ENCODE measurements around the gene COQ9. TPM values are rescaled to one million over a fixed set of nuclear protein-coding genes. Genes with fewer than 3 reads are reported as not detected.

COQ9 gene
- total and polyA plus RNA-seq, 2 experiments from 2014 or later = 26.6 to 36.3 TPM

DNA sequence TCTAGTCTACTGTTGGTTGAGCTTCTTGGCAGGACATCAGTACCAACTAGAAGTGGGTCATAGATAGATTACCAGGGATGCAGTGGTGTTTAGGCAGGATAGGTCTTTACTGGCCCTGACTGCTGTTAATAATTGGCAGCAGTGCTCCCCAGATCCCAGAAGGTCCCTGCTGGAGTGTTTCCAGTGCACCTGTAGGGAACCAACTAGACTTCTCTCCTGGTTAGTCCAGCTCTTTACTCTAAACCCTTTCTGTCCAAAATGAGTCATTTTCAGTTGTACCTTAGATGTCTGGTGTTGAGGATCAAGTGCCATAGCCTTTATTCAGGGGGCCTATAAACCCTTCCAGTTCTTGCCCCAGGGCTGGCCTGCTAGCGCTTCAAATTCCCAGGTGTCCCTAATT is 23.9 kb downstream of the COQ9 start:
- Mint-ChIP-seq H3K9me3 (no peaks in the 10 kb centered on the region), H3K27me3 (ENCODE audit: insufficient read depth, low read depth, poor library complexity) (peaks cover 7% of the 10 kb centered on the region), H3K4me1 (peaks cover 43% of the 10 kb centered on the region), H3K4me3 (peak overlapping the region; percentile 19; the same call in 1 of the 3 replicates), H3K27ac (no peak overlapping the region; the same call in 1 of the 2 replicates), H3K36me3 (ENCODE audit: low read depth) (peaks cover 55% of the 10 kb centered on the region)
- no peaks in the 10 kb centered on the region for H3K27me3 ChIP-seq (ENCODE audit: insufficient read depth)
- peak overlapping the region; percentile 32; the same call in 1 of the 2 replicates for H3K27ac ChIP-seq (ENCODE audit: low read depth)
- H3K4me3 ChIP-seq = no peak overlapping the region
- DNase-seq (ENCODE audit: low spot score) (no peak), ATAC-seq (no peak)
- no peak overlapping the region for H3K4me2 ChIP-seq
- no peaks in the 10 kb centered on the region for H3K9me2 ChIP-seq (ENCODE audit: insufficient read depth)
- H3K79me2 ChIP-seq (replicated peaks; ENCODE audit: insufficient read depth) = peaks cover 7% of the 10 kb centered on the region; the same call in 1 of the 2 replicates
- peaks cover 11% of the 10 kb centered on the region; the same call in 1 of the 2 replicates for H3F3A ChIP-seq (replicated peaks; ENCODE audit: low read depth)
- no peak for TF ChIP-seq CTCF (conservative IDR thresholded peaks at IDR 0.05; ENCODE audit: low read depth in 2 of 2)
- TF ChIP-seq, protein P1, sequence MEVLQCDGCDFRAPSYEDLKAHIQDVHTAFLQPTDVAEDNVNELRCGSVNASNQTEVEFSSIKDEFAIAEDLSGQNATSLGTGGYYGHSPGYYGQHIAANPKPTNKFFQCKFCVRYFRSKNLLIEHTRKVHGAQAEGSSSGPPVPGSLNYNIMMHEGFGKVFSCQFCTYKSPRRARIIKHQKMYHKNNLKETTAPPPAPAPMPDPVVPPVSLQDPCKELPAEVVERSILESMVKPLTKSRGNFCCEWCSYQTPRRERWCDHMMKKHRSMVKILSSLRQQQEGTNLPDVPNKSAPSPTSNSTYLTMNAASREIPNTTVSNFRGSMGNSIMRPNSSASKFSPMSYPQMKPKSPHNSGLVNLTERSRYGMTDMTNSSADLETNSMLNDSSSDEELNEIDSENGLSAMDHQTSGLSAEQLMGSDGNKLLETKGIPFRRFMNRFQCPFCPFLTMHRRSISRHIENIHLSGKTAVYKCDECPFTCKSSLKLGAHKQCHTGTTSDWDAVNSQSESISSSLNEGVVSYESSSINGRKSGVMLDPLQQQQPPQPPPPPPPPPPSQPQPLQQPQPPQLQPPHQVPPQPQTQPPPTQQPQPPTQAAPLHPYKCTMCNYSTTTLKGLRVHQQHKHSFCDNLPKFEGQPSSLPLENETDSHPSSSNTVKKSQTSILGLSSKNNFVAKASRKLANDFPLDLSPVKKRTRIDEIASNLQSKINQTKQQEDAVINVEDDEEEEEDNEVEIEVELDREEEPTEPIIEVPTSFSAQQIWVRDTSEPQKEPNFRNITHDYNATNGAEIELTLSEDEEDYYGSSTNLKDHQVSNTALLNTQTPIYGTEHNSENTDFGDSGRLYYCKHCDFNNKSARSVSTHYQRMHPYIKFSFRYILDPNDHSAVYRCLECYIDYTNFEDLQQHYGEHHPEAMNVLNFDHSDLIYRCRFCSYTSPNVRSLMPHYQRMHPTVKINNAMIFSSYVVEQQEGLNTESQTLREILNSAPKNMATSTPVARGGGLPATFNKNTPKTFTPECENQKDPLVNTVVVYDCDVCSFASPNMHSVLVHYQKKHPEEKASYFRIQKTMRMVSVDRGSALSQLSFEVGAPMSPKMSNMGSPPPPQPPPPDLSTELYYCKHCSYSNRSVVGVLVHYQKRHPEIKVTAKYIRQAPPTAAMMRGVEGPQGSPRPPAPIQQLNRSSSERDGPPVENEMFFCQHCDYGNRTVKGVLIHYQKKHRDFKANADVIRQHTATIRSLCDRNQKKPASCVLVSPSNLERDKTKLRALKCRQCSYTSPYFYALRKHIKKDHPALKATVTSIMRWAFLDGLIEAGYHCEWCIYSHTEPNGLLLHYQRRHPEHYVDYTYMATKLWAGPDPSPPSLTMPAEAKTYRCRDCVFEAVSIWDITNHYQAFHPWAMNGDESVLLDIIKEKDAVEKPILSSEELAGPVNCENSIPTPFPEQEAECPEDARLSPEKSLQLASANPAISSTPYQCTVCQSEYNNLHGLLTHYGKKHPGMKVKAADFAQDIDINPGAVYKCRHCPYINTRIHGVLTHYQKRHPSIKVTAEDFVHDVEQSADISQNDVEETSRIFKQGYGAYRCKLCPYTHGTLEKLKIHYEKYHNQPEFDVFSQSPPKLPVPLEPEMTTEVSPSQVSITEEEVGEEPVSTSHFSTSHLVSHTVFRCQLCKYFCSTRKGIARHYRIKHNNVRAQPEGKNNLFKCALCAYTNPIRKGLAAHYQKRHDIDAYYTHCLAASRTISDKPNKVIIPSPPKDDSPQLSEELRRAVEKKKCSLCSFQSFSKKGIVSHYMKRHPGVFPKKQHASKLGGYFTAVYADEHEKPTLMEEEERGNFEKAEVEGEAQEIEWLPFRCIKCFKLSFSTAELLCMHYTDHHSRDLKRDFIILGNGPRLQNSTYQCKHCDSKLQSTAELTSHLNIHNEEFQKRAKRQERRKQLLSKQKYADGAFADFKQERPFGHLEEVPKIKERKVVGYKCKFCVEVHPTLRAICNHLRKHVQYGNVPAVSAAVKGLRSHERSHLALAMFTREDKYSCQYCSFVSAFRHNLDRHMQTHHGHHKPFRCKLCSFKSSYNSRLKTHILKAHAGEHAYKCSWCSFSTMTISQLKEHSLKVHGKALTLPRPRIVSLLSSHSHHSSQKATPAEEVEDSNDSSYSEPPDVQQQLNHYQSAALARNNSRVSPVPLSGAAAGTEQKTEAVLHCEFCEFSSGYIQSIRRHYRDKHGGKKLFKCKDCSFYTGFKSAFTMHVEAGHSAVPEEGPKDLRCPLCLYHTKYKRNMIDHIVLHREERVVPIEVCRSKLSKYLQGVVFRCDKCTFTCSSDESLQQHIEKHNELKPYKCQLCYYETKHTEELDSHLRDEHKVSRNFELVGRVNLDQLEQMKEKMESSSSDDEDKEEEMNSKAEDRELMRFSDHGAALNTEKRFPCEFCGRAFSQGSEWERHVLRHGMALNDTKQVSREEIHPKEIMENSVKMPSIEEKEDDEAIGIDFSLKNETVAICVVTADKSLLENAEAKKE (CRISPR knock-in tag; IDR thresholded peaks at IDR 0.05) = no peak
- H4K20me1 ChIP-seq (replicated peaks; ENCODE audit: insufficient read depth) = peaks cover 6% of the 10 kb centered on the region; the same call in 1 of the 2 replicates
- H3K36me3 ChIP-seq (ENCODE audit: insufficient read depth) = peaks cover 36% of the 10 kb centered on the region
- H2AFZ ChIP-seq = no peak overlapping the region
- H3K4me1 ChIP-seq (ENCODE audit: insufficient read depth) = peaks cover 32% of the 10 kb centered on the region

Data from GM23338 (cell line).